Uterus (tissue), 2 donors: ENCODE results near the gene ZC2HC1B.

ENCODE experiments used
- POLR2A ChIP-seq, 2 donors: fragments of 450-650 bp; IDR thresholded peaks; one replicate each; pipeline ENCODE4 v1.6.1; 2016; ENCODE audit warnings: antibody characterized with exemption in 2 of 2, mild to moderate bottlenecking in 1 of 2, moderate library complexity in 1 of 2
- TF ChIP-seq, protein P1 (sequence below), 4 experiments: fragments of 200-600 bp in 2 of 4; fragments of 450-650 bp in 2 of 4; sonication (generic) in 2 of 4; IDR thresholded peaks; one replicate each; pipeline ENCODE4 v1.5.1; 2016 to 2019; ENCODE audit warnings: antibody characterized with exemption in 4 of 4, mild to moderate bottlenecking in 2 of 4, moderate library complexity in 1 of 4

DNA sequence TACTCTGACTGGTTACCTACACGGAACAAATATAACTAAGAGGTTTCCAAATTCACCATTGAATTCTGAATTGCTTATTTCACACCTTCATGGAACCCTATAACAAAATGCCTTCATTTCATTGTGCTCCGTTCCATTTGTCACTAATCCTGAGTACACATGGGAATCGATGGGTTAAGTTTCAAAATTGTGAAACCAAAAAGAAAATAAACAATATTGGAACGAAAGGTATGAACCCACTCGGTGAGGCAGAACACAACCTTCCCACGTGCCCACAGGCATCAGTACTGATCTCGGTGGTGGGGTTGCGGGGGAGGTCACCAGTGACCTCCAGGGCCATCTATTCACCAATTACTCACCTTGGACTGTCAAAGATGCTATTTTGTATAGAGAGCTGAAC is 109.8 kb downstream of the ZC2HC1B start:
- no peak for TF ChIP-seq POLR2A (IDR thresholded peaks at IDR 0.05)
- TF ChIP-seq, protein P1, sequence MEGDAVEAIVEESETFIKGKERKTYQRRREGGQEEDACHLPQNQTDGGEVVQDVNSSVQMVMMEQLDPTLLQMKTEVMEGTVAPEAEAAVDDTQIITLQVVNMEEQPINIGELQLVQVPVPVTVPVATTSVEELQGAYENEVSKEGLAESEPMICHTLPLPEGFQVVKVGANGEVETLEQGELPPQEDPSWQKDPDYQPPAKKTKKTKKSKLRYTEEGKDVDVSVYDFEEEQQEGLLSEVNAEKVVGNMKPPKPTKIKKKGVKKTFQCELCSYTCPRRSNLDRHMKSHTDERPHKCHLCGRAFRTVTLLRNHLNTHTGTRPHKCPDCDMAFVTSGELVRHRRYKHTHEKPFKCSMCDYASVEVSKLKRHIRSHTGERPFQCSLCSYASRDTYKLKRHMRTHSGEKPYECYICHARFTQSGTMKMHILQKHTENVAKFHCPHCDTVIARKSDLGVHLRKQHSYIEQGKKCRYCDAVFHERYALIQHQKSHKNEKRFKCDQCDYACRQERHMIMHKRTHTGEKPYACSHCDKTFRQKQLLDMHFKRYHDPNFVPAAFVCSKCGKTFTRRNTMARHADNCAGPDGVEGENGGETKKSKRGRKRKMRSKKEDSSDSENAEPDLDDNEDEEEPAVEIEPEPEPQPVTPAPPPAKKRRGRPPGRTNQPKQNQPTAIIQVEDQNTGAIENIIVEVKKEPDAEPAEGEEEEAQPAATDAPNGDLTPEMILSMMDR (IDR thresholded peaks at IDR 0.05) = no peak
